Upper lobe of right lung (tissue), 1 donor: ENCODE measurements around the gene PRKAA1. TPM values are rescaled to one million over a fixed set of nuclear protein-coding genes. Genes with fewer than 3 reads are reported as not detected.
"Not testable (repeated sequence)": the region's sequence is repeated elsewhere in the genome, so short reads cannot be mapped to it uniquely, and the experiment has no call there.

Experiments
- ATAC-seq: fragments of 200-7000 bp; cut with Tn5 transposase; one replicate; pipeline ENCODE4 v1.9.1; 2020; ENCODE audit warnings: mild to moderate bottlenecking, moderate library complexity
- DNase-seq: peaks from one replicate; pipeline ENCODE4 v3.0.0-alpha.2; 2020
- H3K27ac ChIP-seq: fragments of 200-600 bp; one replicate; pipeline ENCODE4 v1.8.0; 2022
- H3K27me3 ChIP-seq: fragments of 200-600 bp; one replicate; pipeline ENCODE4 v1.8.0; 2022; ENCODE audit warnings: mild to moderate bottlenecking
- H3K36me3 ChIP-seq: fragments of 200-600 bp; one replicate; pipeline ENCODE4 v1.8.0; 2022
- H3K4me1 ChIP-seq: fragments of 200-600 bp; one replicate; pipeline ENCODE4 v1.8.0; 2022
- H3K4me3 ChIP-seq: fragments of 200-600 bp; one replicate; pipeline ENCODE4 v1.8.0; 2022; ENCODE audit warnings: mild to moderate bottlenecking
- H3K9me3 ChIP-seq: fragments of 200-600 bp; one replicate; pipeline ENCODE4 v1.8.0; 2022
- CTCF ChIP-seq: fragments of 200-600 bp; IDR thresholded peaks from one replicate; pipeline ENCODE4 v1.8.0; 2022; ENCODE audit warnings: antibody characterized with exemption
- intact Hi-C: fragments of 100-400 bp; cut with DNase I; formaldehyde crosslinking; loops from one replicate; pipeline ENCODE4 v1.11.0; 2022
- total RNA-seq: library from RNA; stranded (reverse); fragmentation: NEBNext Ultra II Directional; extraction: Animal tissue kit (Norgen Biotek cat#: 25700); gene quantifications from one replicate; pipeline ENCODE4 v1.2.1, GENCODE V29; 2021
- donor health status: DM: no; HTN: yes; CAD: no; lungs with severe emphysema.

Gene PRKAA1
- total RNA-seq, 1 donor from 2014 or later: 83.0 TPM

GRCh38 chr5:40827188-40827977 lies 29.2 kb upstream of the PRKAA1 start:
- Histone ChIP-seq H3K9me3 (no peaks in the 10 kb centered on the region), H3K27me3 (no peaks in the 10 kb centered on the region), H3K4me1 (no peaks in the 10 kb centered on the region), H3K4me3 (no peak overlapping the region), H3K27ac (no peak overlapping the region), H3K36me3 (peaks cover 71% of the 10 kb centered on the region)
- no peak for TF ChIP-seq CTCF
- ATAC-seq: no peak
- no peak for DNase-seq
- intact Hi-C loops: no loop called here

- H3K27me3 ChIP-seq: no peaks in the 10 kb centered on the region
- TF ChIP-seq CTCF: no peak
- H3K4me3 ChIP-seq: no peak overlapping the region
- H3K4me1 ChIP-seq: no peaks in the 10 kb centered on the region
- H3K36me3 ChIP-seq: peaks cover 63% of the 10 kb centered on the region
- ATAC-seq: no peak
- H3K9me3 ChIP-seq: no peaks in the 10 kb centered on the region
- no peak overlapping the region for H3K27ac ChIP-seq
- intact Hi-C loops: no loop called here
- no peak for DNase-seq
These were observed 28.5 kb upstream of the PRKAA1 start for GRCh38 chr5:40826489-40827187.

- peaks cover 52% of the 10 kb centered on the region for H3K36me3 ChIP-seq
- H3K9me3 ChIP-seq, ATAC-seq, H3K27me3 ChIP-seq, H3K4me3 ChIP-seq, DNase-seq, intact Hi-C loops, H3K27ac ChIP-seq, H3K4me1 ChIP-seq: not testable (repeated sequence)
These were observed 27.4 kb upstream of the PRKAA1 start for GRCh38 chr5:40825461-40826043.

GRCh38 chr5:40823459-40823858 lies 25.3 kb upstream of the PRKAA1 start:
- TF ChIP-seq CTCF: no peak
- intact Hi-C loops: no loop called here

GRCh38 chr5:40813698-40814281 lies 15.6 kb upstream of the PRKAA1 start:
- no peak overlapping the region for H3K4me3 ChIP-seq
- no peak for TF ChIP-seq CTCF
- intact Hi-C loops: no loop called here
- H3K4me1 ChIP-seq: no peaks in the 10 kb centered on the region
- no peaks in the 10 kb centered on the region for H3K36me3 ChIP-seq
- no peaks in the 10 kb centered on the region for H3K27me3 ChIP-seq
- ATAC-seq: no peak
- no peak for DNase-seq
- no peak overlapping the region for H3K27ac ChIP-seq
- H3K9me3 ChIP-seq: no peaks in the 10 kb centered on the region

More at GRCh38 chr5:40823459-40823858, 25.3 kb upstream of the PRKAA1 start:
- H3K27ac ChIP-seq: no peak overlapping the region
- H3K4me3 ChIP-seq: no peak overlapping the region
- peaks cover 31% of the 10 kb centered on the region for H3K36me3 ChIP-seq
- ATAC-seq (no peak), DNase-seq (no peak)
- no peaks in the 10 kb centered on the region for H3K27me3 ChIP-seq
- H3K9me3 ChIP-seq: no peaks in the 10 kb centered on the region
- no peaks in the 10 kb centered on the region for H3K4me1 ChIP-seq

GRCh38 chr5:40812125-40812524 lies 14.0 kb upstream of the PRKAA1 start:
- DNase-seq: no peak
- no peak for ATAC-seq
- no peaks in the 10 kb centered on the region for H3K36me3 ChIP-seq
- H3K4me3 ChIP-seq: no peak overlapping the region
- no peaks in the 10 kb centered on the region for H3K9me3 ChIP-seq
- H3K27ac ChIP-seq: no peak overlapping the region
- H3K27me3 ChIP-seq: no peaks in the 10 kb centered on the region
- H3K4me1 ChIP-seq: no peaks in the 10 kb centered on the region
- intact Hi-C loops: no loop called here
- TF ChIP-seq CTCF: no peak
